Measurements from ENCODE around the gene RBM17. TPM values are rescaled to one million over a fixed set of nuclear protein-coding genes. Genes with fewer than 3 reads are reported as not detected.

The RBM17 gene
- total and polyA plus RNA-seq, 2 of the 13 experiments (the other 11 are each of a cell fraction or from before 2014, with no cell fraction given): 30.7 to 77.5 TPM

DNA sequence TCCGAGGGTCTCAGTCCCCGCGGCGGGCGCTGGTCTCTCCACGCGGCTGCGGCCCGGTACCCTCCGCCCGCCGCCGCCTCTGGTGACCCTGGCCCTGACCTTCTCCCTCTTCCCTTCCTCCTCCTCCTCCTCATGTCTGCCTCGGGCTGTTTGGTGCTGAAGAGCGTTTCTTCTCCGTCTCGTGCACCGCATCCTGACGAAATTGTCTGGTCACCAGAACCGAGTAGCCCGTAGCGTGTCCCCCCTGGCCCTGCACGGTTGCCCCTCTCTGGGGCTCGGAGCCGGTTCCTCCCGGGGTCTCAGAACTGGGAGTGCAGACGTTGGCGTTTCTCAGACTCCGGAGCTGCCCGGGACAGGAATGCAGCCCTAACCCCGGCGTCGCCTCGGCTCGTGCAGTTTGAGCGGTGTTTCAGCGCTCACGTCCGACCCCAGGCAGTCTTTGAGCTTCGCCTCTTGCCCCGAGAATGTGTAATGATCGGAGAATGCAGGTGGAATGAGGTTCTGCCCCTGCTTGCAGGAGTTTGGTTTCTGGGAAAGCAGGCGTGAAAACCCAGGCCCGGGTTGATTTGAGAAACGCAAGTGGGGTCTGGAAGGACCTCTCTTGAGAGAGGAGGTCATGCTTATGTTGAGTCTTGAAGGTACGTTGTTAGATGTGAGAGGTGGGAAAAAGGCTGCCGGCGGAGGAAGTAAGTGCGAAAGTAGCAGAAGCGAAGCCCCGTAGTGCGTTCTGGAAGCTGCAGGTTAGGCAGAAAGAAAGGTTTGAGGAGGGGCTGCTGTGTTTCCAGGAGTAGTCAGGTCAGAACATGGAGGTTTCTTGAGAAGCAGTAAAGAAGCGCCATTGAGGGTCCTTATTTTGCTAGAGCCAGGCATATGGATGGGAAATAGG, 743 bp downstream of the RBM17 start (continued):
- TF ChIP-seq, protein P1, sequence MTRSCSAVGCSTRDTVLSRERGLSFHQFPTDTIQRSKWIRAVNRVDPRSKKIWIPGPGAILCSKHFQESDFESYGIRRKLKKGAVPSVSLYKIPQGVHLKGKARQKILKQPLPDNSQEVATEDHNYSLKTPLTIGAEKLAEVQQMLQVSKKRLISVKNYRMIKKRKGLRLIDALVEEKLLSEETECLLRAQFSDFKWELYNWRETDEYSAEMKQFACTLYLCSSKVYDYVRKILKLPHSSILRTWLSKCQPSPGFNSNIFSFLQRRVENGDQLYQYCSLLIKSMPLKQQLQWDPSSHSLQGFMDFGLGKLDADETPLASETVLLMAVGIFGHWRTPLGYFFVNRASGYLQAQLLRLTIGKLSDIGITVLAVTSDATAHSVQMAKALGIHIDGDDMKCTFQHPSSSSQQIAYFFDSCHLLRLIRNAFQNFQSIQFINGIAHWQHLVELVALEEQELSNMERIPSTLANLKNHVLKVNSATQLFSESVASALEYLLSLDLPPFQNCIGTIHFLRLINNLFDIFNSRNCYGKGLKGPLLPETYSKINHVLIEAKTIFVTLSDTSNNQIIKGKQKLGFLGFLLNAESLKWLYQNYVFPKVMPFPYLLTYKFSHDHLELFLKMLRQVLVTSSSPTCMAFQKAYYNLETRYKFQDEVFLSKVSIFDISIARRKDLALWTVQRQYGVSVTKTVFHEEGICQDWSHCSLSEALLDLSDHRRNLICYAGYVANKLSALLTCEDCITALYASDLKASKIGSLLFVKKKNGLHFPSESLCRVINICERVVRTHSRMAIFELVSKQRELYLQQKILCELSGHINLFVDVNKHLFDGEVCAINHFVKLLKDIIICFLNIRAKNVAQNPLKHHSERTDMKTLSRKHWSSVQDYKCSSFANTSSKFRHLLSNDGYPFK (CRISPR knock-in tag; IDR thresholded peaks at IDR 0.05; ENCODE audit: borderline replicate concordance): 0 out of 2 replicates have a peak, but pooled peaks have one; percentile 57
- TF ChIP-seq, protein P2, sequence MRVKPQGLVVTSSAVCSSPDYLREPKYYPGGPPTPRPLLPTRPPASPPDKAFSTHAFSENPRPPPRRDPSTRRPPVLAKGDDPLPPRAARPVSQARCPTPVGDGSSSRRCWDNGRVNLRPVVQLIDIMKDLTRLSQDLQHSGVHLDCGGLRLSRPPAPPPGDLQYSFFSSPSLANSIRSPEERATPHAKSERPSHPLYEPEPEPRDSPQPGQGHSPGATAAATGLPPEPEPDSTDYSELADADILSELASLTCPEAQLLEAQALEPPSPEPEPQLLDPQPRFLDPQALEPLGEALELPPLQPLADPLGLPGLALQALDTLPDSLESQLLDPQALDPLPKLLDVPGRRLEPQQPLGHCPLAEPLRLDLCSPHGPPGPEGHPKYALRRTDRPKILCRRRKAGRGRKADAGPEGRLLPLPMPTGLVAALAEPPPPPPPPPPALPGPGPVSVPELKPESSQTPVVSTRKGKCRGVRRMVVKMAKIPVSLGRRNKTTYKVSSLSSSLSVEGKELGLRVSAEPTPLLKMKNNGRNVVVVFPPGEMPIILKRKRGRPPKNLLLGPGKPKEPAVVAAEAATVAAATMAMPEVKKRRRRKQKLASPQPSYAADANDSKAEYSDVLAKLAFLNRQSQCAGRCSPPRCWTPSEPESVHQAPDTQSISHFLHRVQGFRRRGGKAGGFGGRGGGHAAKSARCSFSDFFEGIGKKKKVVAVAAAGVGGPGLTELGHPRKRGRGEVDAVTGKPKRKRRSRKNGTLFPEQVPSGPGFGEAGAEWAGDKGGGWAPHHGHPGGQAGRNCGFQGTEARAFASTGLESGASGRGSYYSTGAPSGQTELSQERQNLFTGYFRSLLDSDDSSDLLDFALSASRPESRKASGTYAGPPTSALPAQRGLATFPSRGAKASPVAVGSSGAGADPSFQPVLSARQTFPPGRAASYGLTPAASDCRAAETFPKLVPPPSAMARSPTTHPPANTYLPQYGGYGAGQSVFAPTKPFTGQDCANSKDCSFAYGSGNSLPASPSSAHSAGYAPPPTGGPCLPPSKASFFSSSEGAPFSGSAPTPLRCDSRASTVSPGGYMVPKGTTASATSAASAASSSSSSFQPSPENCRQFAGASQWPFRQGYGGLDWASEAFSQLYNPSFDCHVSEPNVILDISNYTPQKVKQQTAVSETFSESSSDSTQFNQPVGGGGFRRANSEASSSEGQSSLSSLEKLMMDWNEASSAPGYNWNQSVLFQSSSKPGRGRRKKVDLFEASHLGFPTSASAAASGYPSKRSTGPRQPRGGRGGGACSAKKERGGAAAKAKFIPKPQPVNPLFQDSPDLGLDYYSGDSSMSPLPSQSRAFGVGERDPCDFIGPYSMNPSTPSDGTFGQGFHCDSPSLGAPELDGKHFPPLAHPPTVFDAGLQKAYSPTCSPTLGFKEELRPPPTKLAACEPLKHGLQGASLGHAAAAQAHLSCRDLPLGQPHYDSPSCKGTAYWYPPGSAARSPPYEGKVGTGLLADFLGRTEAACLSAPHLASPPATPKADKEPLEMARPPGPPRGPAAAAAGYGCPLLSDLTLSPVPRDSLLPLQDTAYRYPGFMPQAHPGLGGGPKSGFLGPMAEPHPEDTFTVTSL (CRISPR knock-in tag; IDR thresholded peaks at IDR 0.05; ENCODE audit: borderline replicate concordance): 0 out of 2 replicates have a peak, but pooled peaks have one; percentile 42
- TF ChIP-seq ZNF317 (CRISPR knock-in tag; IDR thresholded peaks at IDR 0.05) (peak; percentile 42; the same call in 1 of the 2 replicates), SNAI1 (CRISPR knock-in tag; IDR thresholded peaks at IDR 0.05; ENCODE audit: borderline replicate concordance) (0 out of 2 replicates have a peak, but pooled peaks have one; percentile 25), ZFX (CRISPR knock-in tag; IDR thresholded peaks at IDR 0.05; ENCODE audit: low read depth) (0 out of 2 replicates have a peak, but pooled peaks have one; percentile 5), ZNF766 (CRISPR knock-in tag; IDR thresholded peaks at IDR 0.05; ENCODE audit: borderline replicate concordance) (peak; percentile 3; the same call in 1 of the 2 replicates), MEF2D (CRISPR knock-in tag; IDR thresholded peaks at IDR 0.05) (0 out of 2 replicates have a peak, but pooled peaks have one; percentile 45), SIX1 (CRISPR knock-in tag; IDR thresholded peaks at IDR 0.05; ENCODE audit: borderline replicate concordance) (no peak), HIVEP1 (CRISPR knock-in tag; IDR thresholded peaks at IDR 0.05) (peak; percentile 48; the same call in 1 of the 2 replicates), ZNF563 (CRISPR knock-in tag; IDR thresholded peaks at IDR 0.05) (0 out of 2 replicates have a peak, but pooled peaks have one; percentile 0), ZNF329 (CRISPR knock-in tag; IDR thresholded peaks at IDR 0.05; ENCODE audit: low read depth) (no peak), TMF1 (CRISPR knock-in tag; IDR thresholded peaks at IDR 0.05; ENCODE audit: low read depth) (no peak), SRSF9 (IDR thresholded peaks at IDR 0.05; ENCODE audit: borderline replicate concordance, insufficient read depth, low read depth, low read length, poor library complexity, severe bottlenecking) (no peak)
- TF ChIP-seq, protein P3, sequence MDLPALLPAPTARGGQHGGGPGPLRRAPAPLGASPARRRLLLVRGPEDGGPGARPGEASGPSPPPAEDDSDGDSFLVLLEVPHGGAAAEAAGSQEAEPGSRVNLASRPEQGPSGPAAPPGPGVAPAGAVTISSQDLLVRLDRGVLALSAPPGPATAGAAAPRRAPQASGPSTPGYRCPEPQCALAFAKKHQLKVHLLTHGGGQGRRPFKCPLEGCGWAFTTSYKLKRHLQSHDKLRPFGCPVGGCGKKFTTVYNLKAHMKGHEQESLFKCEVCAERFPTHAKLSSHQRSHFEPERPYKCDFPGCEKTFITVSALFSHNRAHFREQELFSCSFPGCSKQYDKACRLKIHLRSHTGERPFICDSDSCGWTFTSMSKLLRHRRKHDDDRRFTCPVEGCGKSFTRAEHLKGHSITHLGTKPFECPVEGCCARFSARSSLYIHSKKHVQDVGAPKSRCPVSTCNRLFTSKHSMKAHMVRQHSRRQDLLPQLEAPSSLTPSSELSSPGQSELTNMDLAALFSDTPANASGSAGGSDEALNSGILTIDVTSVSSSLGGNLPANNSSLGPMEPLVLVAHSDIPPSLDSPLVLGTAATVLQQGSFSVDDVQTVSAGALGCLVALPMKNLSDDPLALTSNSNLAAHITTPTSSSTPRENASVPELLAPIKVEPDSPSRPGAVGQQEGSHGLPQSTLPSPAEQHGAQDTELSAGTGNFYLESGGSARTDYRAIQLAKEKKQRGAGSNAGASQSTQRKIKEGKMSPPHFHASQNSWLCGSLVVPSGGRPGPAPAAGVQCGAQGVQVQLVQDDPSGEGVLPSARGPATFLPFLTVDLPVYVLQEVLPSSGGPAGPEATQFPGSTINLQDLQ (CRISPR knock-in tag; IDR thresholded peaks at IDR 0.05): 0 out of 2 replicates have a peak, but pooled peaks have one; percentile 28

All from HepG2 (cell line).